Measurements from ENCODE around the gene IGFBP2.
A peak's percentile ranks its signal among the peaks of the same experiment; 100 is the strongest.
"Not testable (repeated sequence)": the region's sequence is repeated elsewhere in the genome, so short reads cannot be mapped to it uniquely, and the experiment has no call there.

Gene IGFBP2, protein sequence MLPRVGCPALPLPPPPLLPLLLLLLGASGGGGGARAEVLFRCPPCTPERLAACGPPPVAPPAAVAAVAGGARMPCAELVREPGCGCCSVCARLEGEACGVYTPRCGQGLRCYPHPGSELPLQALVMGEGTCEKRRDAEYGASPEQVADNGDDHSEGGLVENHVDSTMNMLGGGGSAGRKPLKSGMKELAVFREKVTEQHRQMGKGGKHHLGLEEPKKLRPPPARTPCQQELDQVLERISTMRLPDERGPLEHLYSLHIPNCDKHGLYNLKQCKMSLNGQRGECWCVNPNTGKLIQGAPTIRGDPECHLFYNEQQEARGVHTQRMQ

DNA sequence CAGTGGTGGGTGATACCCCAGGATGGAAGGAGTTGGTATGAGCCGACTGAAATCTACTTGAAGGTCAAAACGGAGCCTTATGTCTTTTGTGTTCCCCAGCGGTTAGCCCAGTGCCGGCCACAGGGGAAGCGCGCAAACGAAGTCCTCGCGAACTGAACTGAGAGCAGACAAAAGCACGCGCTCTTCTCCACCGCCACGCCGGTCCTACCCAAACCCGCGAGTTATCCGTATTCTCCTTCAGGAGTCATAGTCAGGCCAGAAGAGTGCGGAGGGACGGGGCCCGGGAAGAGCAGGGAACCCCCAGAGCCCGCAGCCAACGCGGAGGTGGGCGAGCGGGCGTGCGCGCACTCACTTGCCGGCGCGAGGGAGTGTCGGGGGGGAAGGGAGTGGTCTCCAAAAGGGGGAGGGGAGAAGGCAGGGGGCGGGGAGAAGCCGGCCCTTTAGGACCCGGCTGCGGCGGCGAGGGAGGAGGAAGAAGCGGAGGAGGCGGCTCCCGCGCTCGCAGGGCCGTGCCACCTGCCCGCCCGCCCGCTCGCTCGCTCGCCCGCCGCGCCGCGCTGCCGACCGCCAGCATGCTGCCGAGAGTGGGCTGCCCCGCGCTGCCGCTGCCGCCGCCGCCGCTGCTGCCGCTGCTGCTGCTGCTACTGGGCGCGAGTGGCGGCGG is at the start of gene IGFBP2:
Gene IGFBP2 (plus strand): TSS at position 469 of the 664 bp plus-strand sequence. CDS start 104 bp downstream, at position 573.
- DNase-seq = no peak

DNA sequence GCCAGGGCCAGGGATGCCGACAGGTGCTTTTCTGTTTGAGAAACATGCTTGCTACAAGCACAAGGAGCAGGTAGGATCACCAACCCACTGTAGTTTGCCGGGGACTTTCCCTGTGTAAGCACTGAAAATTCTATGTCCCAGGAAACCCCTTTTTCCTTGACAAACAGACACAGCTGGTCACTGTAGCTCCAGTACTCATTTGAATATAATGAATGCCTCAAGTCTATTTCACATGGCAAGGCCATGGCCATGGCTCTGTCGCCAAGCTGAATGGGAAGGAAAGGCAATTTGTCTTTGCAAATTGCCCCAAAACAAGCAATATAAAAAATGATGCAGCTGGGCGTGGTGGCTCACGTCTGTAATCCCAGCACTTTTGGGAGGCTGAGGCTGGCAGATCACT is 49.6 kb upstream of the IGFBP2 start:
- no peak for DNase-seq

DNA sequence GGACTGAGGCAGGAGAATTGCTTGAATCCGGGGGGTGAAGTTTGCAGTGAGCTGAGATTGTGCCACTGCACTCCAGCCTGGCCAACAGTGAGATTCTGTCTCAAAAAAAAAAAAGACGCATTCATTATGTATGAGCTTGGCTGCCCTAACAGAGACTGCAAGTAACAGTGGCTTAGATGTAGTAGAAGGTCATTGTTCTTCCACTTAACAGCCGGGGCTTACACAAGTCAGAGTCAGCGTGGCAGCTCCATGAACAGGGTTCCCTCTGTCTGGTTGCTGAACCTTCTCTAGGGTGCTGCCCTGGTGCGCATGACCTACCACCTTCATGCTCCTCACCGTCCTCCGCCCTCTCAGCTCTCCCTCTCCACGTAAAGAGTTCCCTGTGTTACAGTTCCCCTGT is 49.1 kb upstream of the IGFBP2 start:
- no peak for DNase-seq

DNA sequence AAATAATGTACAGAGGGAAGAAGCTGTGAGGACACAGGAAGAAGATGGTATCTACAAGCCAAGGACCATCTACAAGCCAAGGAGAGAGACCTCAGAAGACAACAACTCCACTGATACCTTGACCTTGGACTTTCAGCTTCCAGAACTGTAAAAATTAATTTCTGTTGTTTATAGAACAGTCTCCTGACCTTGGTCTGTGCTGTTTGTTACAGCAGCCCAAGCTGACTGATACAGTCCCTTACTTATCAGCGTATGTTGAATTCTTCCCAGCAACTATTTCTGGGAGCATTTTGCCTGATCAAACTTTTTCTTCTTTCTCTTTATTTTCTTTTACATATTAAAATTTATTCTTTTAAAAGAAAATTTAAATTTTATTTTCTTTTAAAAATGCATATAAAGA is 47.8 kb upstream of the IGFBP2 start:
- no peak for DNase-seq

DNA sequence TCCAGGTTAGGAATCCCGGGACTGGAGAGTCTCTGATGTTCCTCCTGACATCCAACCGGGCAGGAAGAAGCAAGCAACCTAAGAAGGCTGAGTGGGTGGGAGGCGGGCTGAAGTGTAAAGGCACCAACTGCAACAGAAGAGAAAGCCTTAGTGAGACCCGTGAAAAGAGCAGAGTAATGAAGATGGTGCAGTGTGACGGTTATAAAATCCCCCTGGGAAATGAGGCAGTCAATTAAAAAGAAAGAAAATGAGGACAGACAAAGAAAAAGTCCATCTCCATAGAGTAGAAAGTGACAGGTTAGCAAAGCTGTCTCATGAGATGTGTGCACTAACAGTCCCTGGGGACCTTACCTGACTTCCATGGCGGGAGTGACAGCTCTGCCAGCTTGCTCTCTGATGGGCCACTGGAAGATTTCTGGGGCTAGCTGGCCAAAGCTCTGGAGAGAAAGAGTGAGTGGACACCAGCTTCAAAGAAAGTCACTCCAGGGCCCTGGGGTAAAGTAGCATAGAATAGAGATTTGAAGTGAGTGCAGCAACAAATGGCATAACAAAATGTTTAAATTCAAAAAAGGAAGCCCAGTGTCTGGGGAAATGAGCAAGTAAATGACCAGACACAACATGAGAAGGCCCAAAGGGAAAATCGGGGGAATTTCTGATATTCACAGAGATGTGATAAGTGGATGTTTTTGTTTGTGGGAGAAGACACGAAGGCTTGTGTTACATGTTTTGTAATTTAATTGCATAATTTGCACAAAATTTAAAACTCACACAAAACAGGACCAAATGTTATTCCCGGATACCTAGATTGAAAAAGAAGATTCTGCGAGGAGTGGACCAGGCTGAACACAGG is 44.1 kb upstream of the IGFBP2 start:
- no peak for DNase-seq

DNA sequence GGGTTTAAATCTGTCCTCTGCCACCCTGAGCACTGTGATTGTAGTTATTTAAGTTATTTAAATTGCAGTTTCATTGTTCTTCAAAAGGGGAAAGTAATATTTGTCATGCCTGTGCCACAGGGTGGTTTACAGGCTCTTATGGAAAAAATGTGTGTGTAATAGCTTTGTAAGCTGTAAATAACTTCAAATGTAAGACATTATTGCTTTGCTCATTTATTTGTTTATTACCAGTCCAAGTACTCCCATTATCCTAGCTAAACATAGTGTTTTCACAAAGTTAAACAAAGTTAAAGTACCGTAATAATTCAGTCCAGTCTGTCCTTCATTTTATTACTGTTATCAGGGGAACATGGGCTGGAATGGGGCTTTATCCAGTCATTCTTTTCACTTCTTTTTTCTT is 43.4 kb upstream of the IGFBP2 start:
- no peak for DNase-seq

DNA sequence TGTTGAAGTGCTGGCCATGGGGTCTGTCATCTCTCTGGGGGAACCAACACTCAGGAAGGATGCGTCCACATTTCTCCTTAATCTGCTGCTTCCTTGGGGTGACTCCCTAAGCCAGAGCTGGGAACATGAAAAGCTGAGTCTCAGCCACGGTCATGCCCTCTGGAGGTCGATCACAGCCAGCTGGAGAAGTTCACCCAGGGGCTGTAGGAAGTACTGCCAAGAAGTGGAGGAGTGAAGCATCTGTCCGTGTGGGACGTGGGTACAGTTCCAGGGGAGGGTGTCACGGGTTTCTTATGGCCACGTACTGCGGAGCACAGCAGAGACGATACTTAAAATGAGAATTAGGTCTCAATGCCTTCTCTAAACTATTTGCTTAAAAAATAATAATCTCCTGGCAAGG is 42.4 kb upstream of the IGFBP2 start:
- DNase-seq = no peak

DNA sequence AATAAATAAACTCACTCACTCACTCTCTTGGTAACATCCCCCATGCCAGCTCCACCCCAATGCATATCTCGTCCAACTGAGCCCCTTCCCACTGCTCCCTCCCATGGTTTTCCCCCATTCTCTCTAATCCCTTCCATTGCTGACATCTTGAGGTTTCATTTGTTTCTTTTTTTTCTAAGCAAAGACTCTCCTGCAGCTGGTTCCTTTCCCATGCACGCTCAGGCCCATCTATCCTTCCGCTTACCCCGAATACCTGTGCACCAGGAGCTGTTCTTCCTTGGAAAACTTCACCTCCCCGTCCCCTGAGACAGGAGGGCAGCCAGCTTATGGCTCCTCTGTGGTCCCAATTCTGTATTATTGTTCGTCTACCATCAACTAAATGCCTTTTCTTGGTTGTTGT is 41.7 kb upstream of the IGFBP2 start:
- no peak for DNase-seq

DNA sequence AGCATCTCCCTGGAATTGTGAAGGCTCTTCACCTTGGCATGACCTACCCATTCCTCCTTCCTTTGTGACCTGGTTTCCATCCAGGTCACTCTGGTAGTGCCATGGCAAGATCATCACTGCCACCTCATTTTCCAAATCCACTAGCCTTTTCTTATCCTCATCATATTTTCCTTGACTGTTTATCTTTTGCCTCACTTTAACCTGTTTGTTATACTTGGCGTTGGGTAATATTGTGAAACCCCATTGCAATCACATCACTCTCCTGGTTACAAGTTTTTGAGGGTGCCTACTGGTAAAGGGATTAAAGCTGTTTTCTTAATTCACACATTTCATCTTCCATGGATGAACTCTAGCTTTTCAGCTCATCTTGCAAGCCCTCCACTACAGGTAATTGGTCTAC is 39.1 kb upstream of the IGFBP2 start:
- DNase-seq = no peak

DNA sequence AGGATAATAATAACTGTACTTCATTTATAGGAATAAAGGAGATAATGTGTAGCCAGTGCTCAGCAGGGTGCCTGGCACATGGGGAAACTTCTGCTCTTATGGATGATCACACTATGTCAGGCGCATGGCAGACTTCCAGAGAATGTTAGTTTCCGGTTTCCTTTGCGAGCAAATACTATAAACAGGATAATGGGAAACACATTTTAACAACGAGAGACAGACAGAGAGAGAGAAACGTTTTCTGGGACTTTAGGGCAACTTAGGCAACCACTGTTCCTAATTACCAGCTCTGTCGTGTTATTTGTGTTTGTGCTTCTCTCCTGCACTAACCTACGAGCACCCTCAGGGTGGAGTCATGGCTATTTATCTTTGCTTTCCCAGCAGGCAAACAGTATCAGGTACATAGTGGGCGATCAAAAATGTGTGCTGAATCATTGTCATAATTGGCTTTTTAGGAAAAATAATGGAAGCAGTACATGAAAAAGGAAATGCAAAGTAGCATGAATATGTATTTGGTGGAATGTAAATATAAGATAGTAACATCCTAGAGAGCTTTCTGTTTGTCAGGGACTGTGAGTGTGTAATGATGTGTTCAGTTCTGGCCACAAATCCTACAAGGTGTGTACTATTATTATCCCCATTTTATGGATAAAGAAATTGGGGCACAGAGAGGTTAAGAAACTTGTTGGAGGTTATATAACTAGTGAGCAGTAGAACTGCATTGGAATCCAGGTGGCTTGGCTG is 36.8 kb upstream of the IGFBP2 start:
- peak; percentile 80 for DNase-seq

DNA sequence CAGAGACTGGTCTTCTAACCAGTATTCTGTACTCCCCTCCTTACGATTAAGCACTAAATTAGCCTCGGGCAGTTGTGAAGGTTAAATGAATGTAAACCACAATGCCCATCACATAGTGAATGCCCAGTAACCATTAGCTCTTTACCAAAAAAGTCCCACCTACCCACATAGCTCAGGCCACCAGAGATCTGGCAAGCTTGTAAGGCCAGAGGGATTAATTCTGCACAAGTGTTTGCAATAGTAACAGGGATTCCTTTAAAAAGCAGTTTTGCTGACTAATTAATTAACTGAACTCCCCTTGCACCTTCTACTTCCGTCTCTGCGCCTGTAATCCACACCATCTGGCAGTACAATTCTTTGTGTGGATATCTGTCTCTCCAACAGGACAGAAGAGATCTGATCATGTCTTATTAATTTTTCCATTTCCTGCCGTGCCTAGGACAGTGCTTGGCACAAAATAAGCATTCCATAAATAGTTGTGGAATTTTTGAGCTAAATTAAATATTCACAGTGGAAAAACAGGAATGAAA is 36.2 kb upstream of the IGFBP2 start:
- DNase-seq = peak; percentile 83

DNA sequence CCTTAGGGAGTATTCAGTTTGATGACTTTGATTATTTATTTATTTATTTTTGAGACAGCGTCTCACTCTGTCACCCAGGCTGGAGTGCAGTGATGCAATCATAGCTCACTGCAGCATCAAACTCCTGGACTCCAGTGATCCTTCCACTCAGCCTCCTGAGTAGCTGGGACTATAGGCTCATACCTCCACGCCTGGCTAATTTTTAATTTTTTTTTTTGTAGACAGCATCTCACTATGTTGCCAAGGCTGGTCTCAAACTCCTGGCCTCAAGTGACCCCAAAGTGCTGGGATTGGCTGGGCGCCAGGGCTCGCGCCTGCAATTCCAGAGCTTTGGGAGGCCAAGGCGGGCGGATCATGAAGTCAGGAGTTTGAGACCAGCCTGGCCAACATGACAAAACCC is 35.4 kb upstream of the IGFBP2 start:
- not testable (repeated sequence) for DNase-seq

DNA sequence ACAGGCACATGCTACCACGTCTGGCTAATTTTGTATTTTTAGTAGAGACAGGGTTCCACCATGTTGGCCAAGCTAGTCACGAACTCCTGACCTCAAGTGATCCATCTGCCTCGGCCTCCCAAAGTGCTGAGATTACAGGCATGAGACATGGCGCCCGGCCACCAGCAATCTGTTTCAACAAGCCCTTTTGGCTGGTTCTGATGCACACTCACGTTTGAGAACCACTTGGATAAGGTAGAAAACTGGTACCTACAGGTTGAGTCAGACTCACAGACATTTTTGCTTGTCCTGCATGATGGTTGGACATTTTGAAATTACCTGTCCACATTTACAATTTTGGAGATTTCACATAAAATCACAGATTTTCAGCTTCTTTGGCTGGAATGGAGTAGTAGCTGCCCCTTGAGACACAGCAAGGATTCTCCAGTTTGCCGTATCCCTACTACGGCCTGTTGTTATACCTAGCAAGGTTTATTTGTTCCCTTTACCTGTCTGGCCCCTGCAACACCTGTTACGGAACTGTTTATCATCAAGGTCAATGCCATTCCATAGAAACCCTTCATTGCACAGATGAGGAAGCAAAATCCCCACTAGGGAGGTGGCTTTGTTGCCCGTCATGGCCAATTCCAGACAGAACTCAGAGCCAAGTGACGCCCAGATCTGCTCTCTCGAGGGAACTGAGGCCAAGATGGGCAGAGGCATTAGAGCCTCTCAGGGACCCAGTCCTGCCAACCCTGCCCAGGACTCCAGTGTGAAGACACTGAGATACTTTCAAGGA is 31.4 kb upstream of the IGFBP2 start:
- DNase-seq = no peak

DNA sequence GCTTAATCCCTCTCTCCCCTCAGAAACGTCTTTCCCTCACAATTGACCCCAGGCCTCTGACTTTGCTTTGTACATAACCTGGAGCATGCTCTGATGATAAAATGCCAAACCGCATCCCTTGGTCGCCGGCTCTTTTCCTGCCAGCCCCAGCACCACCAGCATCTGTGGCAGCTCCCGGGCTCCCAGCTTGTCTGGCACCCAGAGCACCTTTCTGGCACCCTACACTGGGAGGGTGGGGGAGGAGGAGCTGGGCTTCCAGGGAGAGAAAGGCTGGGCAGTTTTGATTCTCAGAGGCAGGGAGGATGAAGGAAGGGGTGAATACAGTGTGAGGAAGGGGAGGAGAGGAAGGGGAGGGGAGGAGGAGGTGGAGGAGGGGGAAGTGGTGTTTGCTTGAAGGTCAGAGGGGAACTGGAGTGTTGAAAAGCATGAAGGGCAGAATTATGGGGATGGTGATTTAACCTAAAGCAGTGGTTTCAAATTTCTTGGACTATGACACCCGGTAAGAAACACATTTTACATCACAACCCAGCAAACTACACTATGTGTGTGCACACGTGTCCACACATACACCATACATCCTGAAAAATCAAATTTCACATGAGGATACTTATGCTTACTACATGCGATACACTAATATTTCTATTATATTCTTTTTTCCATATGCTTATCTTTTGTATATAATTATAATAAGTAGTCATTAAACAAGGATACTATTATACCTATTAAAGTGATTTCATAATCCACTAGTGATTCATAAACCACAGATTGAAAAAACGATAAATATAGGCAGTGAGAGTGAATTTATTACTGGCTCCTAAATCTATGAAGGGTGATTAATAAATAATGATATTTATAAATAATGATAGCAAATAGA is 30.0 kb upstream of the IGFBP2 start:
- no peak for DNase-seq

DNA sequence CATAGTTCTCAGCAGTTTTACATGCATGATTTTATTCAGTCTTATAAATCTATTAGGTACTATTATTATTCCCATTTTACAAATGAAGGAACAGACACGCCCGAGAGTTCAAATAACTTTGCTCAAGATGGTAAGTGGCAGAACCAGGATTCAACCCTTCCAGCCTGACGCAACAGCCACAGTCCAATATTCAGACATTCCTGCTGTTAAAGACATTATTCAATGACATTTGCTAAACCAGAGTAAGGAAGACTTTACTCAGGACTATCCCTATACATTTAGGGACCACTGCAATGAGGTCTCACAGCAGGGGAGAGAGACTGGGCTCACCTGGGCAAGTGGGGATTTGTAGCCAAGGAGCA is 29.4 kb upstream of the IGFBP2 start:
- DNase-seq = no peak

DNA sequence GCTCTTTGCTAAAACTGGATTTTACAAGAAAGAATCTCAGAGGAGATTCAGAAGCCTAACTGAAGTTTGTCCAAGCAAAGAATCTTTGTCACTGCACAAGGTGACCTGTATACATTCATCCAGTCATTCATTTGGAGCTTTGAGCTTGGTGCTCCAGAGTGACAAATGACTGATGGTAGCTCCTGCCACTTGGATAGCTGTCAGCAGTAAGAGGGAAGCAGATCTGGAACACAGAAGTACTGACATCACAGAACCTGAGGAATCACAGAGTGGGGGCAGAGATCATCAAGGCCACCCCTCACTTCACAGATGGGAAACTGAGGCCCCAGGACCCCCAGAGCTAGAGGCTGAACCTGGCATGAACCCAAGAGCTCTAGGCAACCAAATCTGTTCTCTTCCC is 28.8 kb upstream of the IGFBP2 start:
- DNase-seq = no peak

DNA sequence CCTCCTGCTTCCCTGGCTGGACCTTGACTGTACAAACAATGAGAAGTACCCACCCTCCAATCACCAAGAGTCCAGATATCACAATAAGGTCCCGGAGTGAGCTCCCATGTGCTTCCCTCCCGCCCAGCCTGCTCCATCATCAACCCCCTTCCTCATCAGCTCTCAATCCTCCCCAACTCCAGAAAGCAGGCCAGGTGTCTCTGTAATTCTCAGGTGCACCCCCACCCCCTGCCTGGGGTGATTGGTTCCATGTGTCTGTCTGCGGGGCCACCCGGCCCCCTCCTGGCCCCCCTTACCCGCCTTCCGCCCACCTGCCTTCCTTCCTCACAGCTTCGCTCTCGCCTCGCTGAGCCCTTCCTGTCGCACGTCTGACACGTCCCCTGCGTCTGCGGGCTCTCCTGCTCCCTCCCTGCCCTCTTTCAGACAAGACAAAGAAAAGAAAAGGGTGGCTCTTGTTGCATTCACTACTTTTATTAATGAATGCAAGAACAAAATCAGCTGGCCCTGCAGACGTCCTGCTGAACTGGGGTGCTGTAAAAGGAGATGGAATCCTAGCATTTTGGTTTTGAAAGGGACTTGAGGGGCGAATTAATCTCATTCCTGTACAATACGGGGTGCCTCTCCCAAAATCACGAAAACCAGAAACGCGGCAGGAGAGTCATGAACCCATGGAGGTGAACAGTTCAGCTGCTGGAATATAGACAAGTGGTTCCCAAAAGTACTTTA is 26.5 kb upstream of the IGFBP2 start:
- DNase-seq = no peak

DNA sequence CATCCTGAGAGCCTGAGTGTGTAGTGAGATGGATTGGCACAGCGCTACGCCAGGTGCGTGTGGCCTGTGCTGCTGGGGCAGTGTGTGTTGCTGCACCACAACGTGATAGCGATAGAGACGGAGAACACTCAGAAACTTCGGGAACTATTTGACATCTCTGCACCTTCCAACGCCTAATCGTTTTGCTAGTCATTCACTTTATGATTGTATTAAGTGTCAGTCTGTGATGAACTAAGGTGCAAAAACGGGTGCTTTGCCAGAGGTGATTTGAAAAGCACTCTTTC is 26.0 kb upstream of the IGFBP2 start:
- DNase-seq = no peak

DNA sequence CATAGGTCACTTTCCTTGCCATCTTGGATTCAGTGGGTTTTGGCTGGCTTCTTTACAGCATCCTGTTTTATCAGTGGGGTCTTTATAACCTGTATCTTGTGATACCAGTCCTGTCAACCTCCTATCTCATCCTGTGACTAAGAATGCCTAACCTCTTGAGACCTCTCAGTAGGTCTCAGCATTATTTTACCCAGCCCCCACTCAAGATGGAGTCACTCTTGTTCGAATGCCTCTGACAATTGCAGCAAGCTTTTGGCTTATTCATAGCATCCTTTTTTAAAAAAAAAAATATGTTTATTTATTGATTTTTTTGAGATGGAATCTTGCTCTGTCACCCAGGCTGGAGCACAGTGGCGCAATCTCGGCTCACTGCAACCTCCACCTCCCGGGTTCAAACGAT is 24.7 kb upstream of the IGFBP2 start:
- no peak for DNase-seq

DNA sequence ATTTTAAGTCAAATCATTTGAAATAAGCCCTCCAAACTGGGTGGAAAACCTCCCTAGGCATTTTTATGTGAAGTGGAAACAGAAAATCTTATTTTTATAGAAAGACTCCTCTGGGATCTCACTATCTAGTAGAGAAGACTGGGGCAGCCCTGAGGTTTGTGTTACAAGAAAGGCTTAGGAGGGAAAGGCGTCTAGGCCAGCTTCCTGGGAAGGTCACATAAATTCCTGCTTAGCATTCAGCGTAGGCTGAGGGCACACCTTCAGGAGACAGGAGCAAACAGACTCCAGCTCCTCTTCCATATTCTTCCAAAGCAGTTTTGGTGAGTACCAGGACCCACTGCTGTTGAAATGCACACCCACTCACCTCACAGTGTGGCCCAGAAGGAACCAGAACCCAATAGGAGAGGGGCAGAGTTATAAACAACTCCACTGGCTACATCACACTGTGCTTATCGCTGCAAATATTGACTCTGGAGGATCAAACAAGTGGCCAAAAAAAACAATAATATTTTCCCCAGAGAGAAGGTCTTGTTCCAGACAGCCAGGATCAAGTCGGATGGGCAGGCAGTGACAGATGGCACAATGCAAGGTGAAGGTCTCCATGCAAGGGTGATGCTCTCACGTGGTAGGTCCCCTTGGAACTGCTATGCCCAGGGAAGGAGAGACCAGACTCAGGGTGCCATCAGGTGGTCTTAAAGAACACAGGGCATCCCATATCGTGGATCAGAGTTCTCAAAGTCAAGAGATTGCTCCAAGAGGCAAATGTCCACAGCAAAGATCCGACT is 17.7 kb upstream of the IGFBP2 start:
- no peak for DNase-seq

Measured in NCI-H1694 treated with DMSO at 0.1 percent for 48 hours (cell line).